B cell (primary cell): ENCODE data around the gene SLC35F3.

Experiments
- EZH2 ChIP-seq: IDR thresholded peaks from 2 replicates; pipeline ENCODE4 v1.6.1; 2012; ENCODE audit warnings: borderline replicate concordance, low read depth, mild to moderate bottlenecking, moderate library complexity, low read length; ENCODE audit not compliant: insufficient read depth, poor library complexity, severe bottlenecking
- TF ChIP-seq, protein P1 (sequence below): fragments of 200-600 bp; IDR thresholded peaks from one replicate; pipeline ENCODE4 v1.8.0; 2022; ENCODE audit warnings: antibody characterized with exemption, mild to moderate bottlenecking

DNA sequence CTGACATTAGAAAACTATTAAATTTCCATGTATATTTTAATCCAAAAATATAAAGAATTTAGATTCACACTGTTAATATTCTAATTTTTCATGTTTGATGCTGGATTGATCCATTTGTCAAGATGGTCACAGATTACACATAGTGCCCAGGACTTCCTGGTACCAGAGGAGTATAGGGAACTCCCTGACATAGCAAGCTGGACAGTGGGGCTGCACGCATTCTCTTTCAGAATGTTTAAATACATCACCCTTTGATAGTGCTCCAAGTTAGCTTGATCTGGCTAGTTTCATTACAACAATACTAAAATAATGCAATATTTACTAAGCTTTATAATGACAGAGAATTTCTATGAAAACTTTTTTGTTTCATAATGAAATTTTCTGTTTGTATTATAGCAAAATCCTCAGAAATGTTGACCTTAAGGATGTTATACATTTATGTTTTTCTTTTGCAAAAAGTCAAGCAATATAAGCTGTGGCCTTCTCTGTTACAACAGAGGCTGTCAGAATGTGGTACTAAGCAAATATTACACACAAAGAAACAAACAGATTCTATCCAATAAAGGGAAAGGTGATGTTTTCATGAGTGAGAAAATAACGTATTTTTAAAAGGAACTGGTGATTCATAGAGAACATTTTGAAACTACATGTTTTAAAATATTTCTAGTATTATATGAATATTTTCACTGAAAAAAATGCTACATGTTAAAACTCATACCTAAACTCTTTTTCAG, 84.7 kb downstream of the SLC35F3 start:
- TF ChIP-seq, protein P1, sequence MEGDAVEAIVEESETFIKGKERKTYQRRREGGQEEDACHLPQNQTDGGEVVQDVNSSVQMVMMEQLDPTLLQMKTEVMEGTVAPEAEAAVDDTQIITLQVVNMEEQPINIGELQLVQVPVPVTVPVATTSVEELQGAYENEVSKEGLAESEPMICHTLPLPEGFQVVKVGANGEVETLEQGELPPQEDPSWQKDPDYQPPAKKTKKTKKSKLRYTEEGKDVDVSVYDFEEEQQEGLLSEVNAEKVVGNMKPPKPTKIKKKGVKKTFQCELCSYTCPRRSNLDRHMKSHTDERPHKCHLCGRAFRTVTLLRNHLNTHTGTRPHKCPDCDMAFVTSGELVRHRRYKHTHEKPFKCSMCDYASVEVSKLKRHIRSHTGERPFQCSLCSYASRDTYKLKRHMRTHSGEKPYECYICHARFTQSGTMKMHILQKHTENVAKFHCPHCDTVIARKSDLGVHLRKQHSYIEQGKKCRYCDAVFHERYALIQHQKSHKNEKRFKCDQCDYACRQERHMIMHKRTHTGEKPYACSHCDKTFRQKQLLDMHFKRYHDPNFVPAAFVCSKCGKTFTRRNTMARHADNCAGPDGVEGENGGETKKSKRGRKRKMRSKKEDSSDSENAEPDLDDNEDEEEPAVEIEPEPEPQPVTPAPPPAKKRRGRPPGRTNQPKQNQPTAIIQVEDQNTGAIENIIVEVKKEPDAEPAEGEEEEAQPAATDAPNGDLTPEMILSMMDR, result no peak
- no peak for TF ChIP-seq EZH2
